IMR-90 (cell line): ENCODE data around the gene RHOBTB3. TPM values are rescaled to one million over a fixed set of nuclear protein-coding genes. Genes with fewer than 3 reads are reported as not detected.
A peak's percentile ranks its signal among the peaks of the same experiment; 100 is the strongest.

Experiments used
- ATAC-seq: fragments of 200-7000 bp; cut with Tn5 transposase; 2 replicates; pipeline ENCODE4 v1.9.1; 2020; ENCODE audit warnings: low read depth, mild to moderate bottlenecking, moderate library complexity
- BruUV-seq: library from RNA; stranded (reverse); fragments of 400-500 nt; replicated peaks from 2 replicates; lab custom pipeline; 2021; lab: Mats Ljungman, UMichigan
- CTCF ChIA-PET: fragments of 300-600 bp; formaldehyde crosslinking; extraction: SDS; loops from one replicate; lab custom pipeline; 2021; ENCODE audit warnings: antibody characterized with exemption; lab: Yijun Ruan, JAX
- POLR2A ChIA-PET: fragments of 300-600 bp; sonication (Branson Sonifier 250); formaldehyde crosslinking; loops from one replicate; lab custom pipeline; 2022; ENCODE audit warnings: antibody characterized with exemption; ENCODE audit not compliant: unreplicated experiment; lab: Charles Lee
- DNase-seq: peaks from one replicate; pipeline ENCODE4 v3.0.0; 2013
- H2AFZ ChIP-seq: replicated peaks from 2 replicates; pipeline ENCODE3; 2013; ENCODE audit warnings: low read length, mild to moderate bottlenecking; ENCODE audit not compliant: poor library complexity
- H2AK5ac ChIP-seq: 2 replicates; pipeline ENCODE4 v1.6.1; 2013; ENCODE audit warnings: low read depth, low read length, inconsistent platforms
- H2AK9ac ChIP-seq: replicated peaks from 2 replicates; pipeline ENCODE3; 2013; ENCODE audit warnings: mild to moderate bottlenecking, low read depth, low read length, moderate library complexity; ENCODE audit not compliant: poor library complexity
- H2BK120ac ChIP-seq: 2 replicates; pipeline ENCODE4 v1.6.1; 2013; ENCODE audit warnings: low read depth, low read length, inconsistent platforms
- H2BK15ac ChIP-seq: 3 replicates; pipeline ENCODE4 v1.6.1; 2013; ENCODE audit warnings: low read depth, low read length, inconsistent platforms
- H2BK20ac ChIP-seq: 2 replicates; pipeline ENCODE4 v1.6.1; 2013; ENCODE audit warnings: low read depth, mild to moderate bottlenecking, inconsistent platforms, low read length, moderate library complexity
- H2BK5ac ChIP-seq: 2 replicates; pipeline ENCODE4 v1.6.1; 2013; ENCODE audit warnings: mild to moderate bottlenecking, low read depth, low read length, inconsistent platforms; ENCODE audit not compliant: poor library complexity, severe bottlenecking
- H3K14ac ChIP-seq: replicated peaks from 2 replicates; pipeline ENCODE4 v1.6.1; 2013; ENCODE audit warnings: low read depth, low read length, inconsistent platforms
- H3K18ac ChIP-seq: 2 replicates; pipeline ENCODE4 v1.6.1; 2013; ENCODE audit warnings: low read depth, low read length, control low read depth
- H3K23ac ChIP-seq: 2 replicates; pipeline ENCODE4 v1.6.1; 2013; ENCODE audit warnings: low read depth, low read length, inconsistent platforms
- H3K27ac ChIP-seq: 2 replicates; pipeline ENCODE4 v1.5.1; 2013; ENCODE audit warnings: mild to moderate bottlenecking, control low read depth, low read length; ENCODE audit not compliant: insufficient read depth
- H3K27me3 ChIP-seq: 2 replicates; pipeline ENCODE4 v1.6.1; 2013; ENCODE audit warnings: low read length; ENCODE audit not compliant: control insufficient read depth, insufficient read depth
- H3K36me3 ChIP-seq: 2 replicates; pipeline ENCODE4 v1.6.1; 2013; ENCODE audit warnings: low read length, mixed read lengths; ENCODE audit not compliant: control insufficient read depth, insufficient read depth
- H3K4ac ChIP-seq: 2 replicates; pipeline ENCODE4 v1.6.1; 2013; ENCODE audit warnings: low read depth, low read length, inconsistent platforms
- H3K4me1 ChIP-seq: 2 replicates; pipeline ENCODE4 v1.6.1; 2013; ENCODE audit warnings: low read length, mixed read lengths; ENCODE audit not compliant: control insufficient read depth, insufficient read depth
- H3K4me2 ChIP-seq: 2 replicates; pipeline ENCODE4 v1.6.1; 2013; ENCODE audit warnings: low read depth, mild to moderate bottlenecking, control low read depth, low read length, moderate library complexity
- H3K4me3 ChIP-seq: 2 replicates; pipeline ENCODE4 v1.5.1; 2013; ENCODE audit warnings: low read depth, mild to moderate bottlenecking, control low read depth, low read length, moderate library complexity; ENCODE audit not compliant: insufficient read depth
- H3K56ac ChIP-seq: 2 replicates; pipeline ENCODE4 v1.6.1; 2013; ENCODE audit warnings: low read length, inconsistent platforms; ENCODE audit not compliant: insufficient read depth; ENCODE audit errors: extremely low read depth
- H3K79me1 ChIP-seq, 2 experiments: 2 replicates each; pipeline ENCODE4 v1.6.1; 2013; ENCODE audit warnings: low read length in 2 of 2, inconsistent platforms in 1 of 2, low read depth in 1 of 2
- H3K9ac ChIP-seq: 2 replicates; pipeline ENCODE4 v1.6.1; 2013; ENCODE audit warnings: low read depth, low read length, control low read depth
- H3K9me1 ChIP-seq: 2 replicates; pipeline ENCODE4 v1.6.1; 2013; ENCODE audit warnings: low read length, inconsistent platforms; ENCODE audit not compliant: insufficient read depth
- H3K9me3 ChIP-seq: 2 replicates; pipeline ENCODE4 v1.6.1; 2013; ENCODE audit warnings: low read length; ENCODE audit not compliant: control insufficient read depth, insufficient read depth
- H4K20me1 ChIP-seq: 2 replicates; pipeline ENCODE4 v1.6.1; 2013; ENCODE audit warnings: low read length, inconsistent platforms; ENCODE audit not compliant: insufficient read depth
- H4K5ac ChIP-seq: 2 replicates; pipeline ENCODE4 v1.6.1; 2013; ENCODE audit warnings: mild to moderate bottlenecking, low read depth, low read length, control low read depth
- H4K8ac ChIP-seq, 2 experiments: 2 replicates each; pipeline ENCODE4 v1.6.1; 2013; ENCODE audit warnings: low read depth in 2 of 2, low read length in 2 of 2, control low read depth in 1 of 2, inconsistent platforms in 1 of 2
- H4K91ac ChIP-seq: 2 replicates; pipeline ENCODE4 v1.6.1; 2013; ENCODE audit warnings: low read depth, low read length, inconsistent platforms; ENCODE audit not compliant: insufficient read depth
- BHLHE40 ChIP-seq: fragments of 150-350 bp; IDR thresholded peaks from 2 replicates; pipeline ENCODE4 v1.6.1; 2016; ENCODE audit warnings: mild to moderate bottlenecking, low read depth, low read length
- CEBPB ChIP-seq: IDR thresholded peaks from 2 replicates; pipeline ENCODE4 v1.6.1; 2012; ENCODE audit warnings: low read depth, low read length, improper control_type of control experiment
- CHD1 ChIP-seq: IDR thresholded peaks from 2 replicates; pipeline ENCODE4 v1.6.1; 2012; ENCODE audit warnings: low read depth, low read length, improper control_type of control experiment
- CTCF ChIP-seq: conservative IDR thresholded peaks from 2 replicates; pipeline ENCODE4 v1.5.1; 2012; ENCODE audit warnings: mild to moderate bottlenecking, low read depth, low read length, improper control_type of control experiment
- ELK1 ChIP-seq: fragments of 150-350 bp; IDR thresholded peaks from 2 replicates; pipeline ENCODE4 v1.6.1; 2016; ENCODE audit warnings: low read depth, mild to moderate bottlenecking, low read length, moderate library complexity, borderline replicate concordance
- FOS ChIP-seq: fragments of 150-350 bp; IDR thresholded peaks from 2 replicates; pipeline ENCODE4 v1.6.1; 2016; ENCODE audit warnings: low read depth, low read length
- MAFK ChIP-seq: IDR thresholded peaks from 2 replicates; pipeline ENCODE4 v1.6.1; 2012; ENCODE audit warnings: low read depth, low read length, improper control_type of control experiment
- MAZ ChIP-seq: IDR thresholded peaks from 2 replicates; pipeline ENCODE4 v1.6.1; 2012; ENCODE audit warnings: low read depth, mild to moderate bottlenecking, low read length, improper control_type of control experiment, moderate library complexity, borderline replicate concordance
- MXI1 ChIP-seq: IDR thresholded peaks from 2 replicates; pipeline ENCODE4 v1.6.1; 2012; ENCODE audit warnings: low read depth, mild to moderate bottlenecking, low read length, moderate library complexity, borderline replicate concordance
- NFE2L2 ChIP-seq: fragments of 150-350 bp; IDR thresholded peaks from 2 replicates; pipeline ENCODE4 v1.6.1; 2016; ENCODE audit warnings: low read depth, mild to moderate bottlenecking, low read length
- POLR2A ChIP-seq: IDR thresholded peaks from 2 replicates; pipeline ENCODE4 v1.6.1; 2012; ENCODE audit warnings: mild to moderate bottlenecking, low read depth, low read length
- RAD21 ChIP-seq: IDR thresholded peaks from 2 replicates; pipeline ENCODE4 v1.6.1; 2012; ENCODE audit warnings: low read length, improper control_type of control experiment
- RCOR1 ChIP-seq: IDR thresholded peaks from 2 replicates; pipeline ENCODE4 v1.6.1; 2012; ENCODE audit warnings: mild to moderate bottlenecking, low read length, improper control_type of control experiment; ENCODE audit not compliant: insufficient replicate concordance
- RFX5 ChIP-seq: IDR thresholded peaks from 2 replicates; pipeline ENCODE4 v1.8.0; 2012; ENCODE audit warnings: low read depth, mild to moderate bottlenecking, low read length, moderate library complexity
- SMC3 ChIP-seq: fragments of 150-350 bp; IDR thresholded peaks from 2 replicates; pipeline ENCODE4 v1.6.1; 2016; ENCODE audit warnings: low read depth, mild to moderate bottlenecking, antibody characterized with exemption, low read length, moderate library complexity
- USF2 ChIP-seq: fragments of 150-350 bp; IDR thresholded peaks from 2 replicates; pipeline ENCODE4 v1.6.1; 2017; ENCODE audit warnings: mild to moderate bottlenecking, antibody characterized with exemption, low read length, low read depth
- WGBS, 2 experiments: methylation state at CpG; one replicate each; pipeline versions ENCODE4 v1.1.5 to v1.1.7; 2013; ENCODE audit warnings: missing lambda C conversion rate in 2 of 2; ENCODE audit not compliant: insufficient read length in 1 of 2; ENCODE audit errors: extremely low coverage in 2 of 2; 5-methylcytosine and 5-hydroxymethylcytosine counted together
- dilution Hi-C: fragments of 300-500 bp; cut with HindIII; formaldehyde crosslinking; loops from one replicate; pipeline ENCODE4 v1.14.3; 2018; ENCODE audit warnings: low sequenced_read_pairs; ENCODE audit not compliant: unreplicated experiment
- in situ Hi-C: fragments of 300-500 bp; cut with MboI; formaldehyde crosslinking; loops from 3 replicates; pipeline ENCODE4 v1.14.3; 2019; ENCODE audit warnings: low sequenced_read_pairs, inconsistent platforms, mixed read lengths
- intact Hi-C: fragments of 100-400 bp; cut with micrococcal nuclease; formaldehyde crosslinking; loops from 2 replicates; pipeline ENCODE4 v1.10.0; 2022
- polyA plus RNA-seq, 3 experiments: library from polyadenylated mRNA; depleted of rRNA; stranded (reverse); fragments of >200 nt; gene quantifications; 2 replicates each; pipeline ENCODE4 v1.2.3, GENCODE V29; 2012; ENCODE audit warnings: low replicate concordance in 1 of 3
- total RNA-seq: library from RNA; depleted of rRNA; stranded (reverse); fragments of >200 nt; gene quantifications from 2 replicates; pipeline ENCODE4 v1.2.3, GENCODE V29; 2012

Gene RHOBTB3
- total and polyA plus RNA-seq, 2 of the 4 experiments (the other 2 are of a cell fraction), result 117 to 447 TPM

GRCh38 chr5:95788493-95788892, 57.4 kb downstream of the RHOBTB3 start:
- H4K20me1 ChIP-seq, result no peaks in the 10 kb centered on the region
- H3K36me3 ChIP-seq, result peaks cover 40% of the 10 kb centered on the region
- no peak overlapping the region for H2AFZ ChIP-seq
- H2BK5ac ChIP-seq, result no peak overlapping the region
- no peak overlapping the region for H2BK20ac ChIP-seq
- POLR2A ChIA-PET, result no interaction called here
- H3K4ac ChIP-seq, result no peak overlapping the region
- H2BK120ac ChIP-seq, result no peak overlapping the region
- H3K14ac ChIP-seq, result no peak overlapping the region; the same call in 1 of the 2 replicates
- intact Hi-C loops (no loop called here), dilution Hi-C loops (no loop called here), in situ Hi-C loops (loop anchor here (5.0 kb wide), 1 partner anchor 34 kb away; the partner anchor contains the start of gene GLRX)
- H2AK9ac ChIP-seq, result peak overlapping the region; percentile 9
- peaks cover 11% of the 10 kb centered on the region for H3K4me1 ChIP-seq
- peaks cover 8% of the 10 kb centered on the region for H3K9me1 ChIP-seq
- no peak for TF ChIP-seq CEBPB
- TF ChIP-seq MAFK, result no peak
- no peak for TF ChIP-seq SMC3
- TF ChIP-seq NFE2L2, result no peak
- TF ChIP-seq CTCF, result no peak
- no peak for TF ChIP-seq CHD1
- no peak for TF ChIP-seq BHLHE40
- TF ChIP-seq USF2, result no peak
- no peak for TF ChIP-seq POLR2A
- no peak for TF ChIP-seq RAD21
- no peak for TF ChIP-seq ELK1
- TF ChIP-seq FOS, result no peak
- TF ChIP-seq RCOR1, result no peak
- TF ChIP-seq MXI1, result no peak
- TF ChIP-seq MAZ, result no peak
- TF ChIP-seq RFX5, result no peak
- H3K56ac ChIP-seq, result no peak overlapping the region
- no TSS peak for BruUV-seq
- DNase-seq (no peak), ATAC-seq (no peak)
- H3K9me3 ChIP-seq, result no peaks in the 10 kb centered on the region
- H2AK5ac ChIP-seq, result no peak overlapping the region
- no peak overlapping the region for H3K23ac ChIP-seq
- H3K4me2 ChIP-seq, result no peak overlapping the region
- no peak overlapping the region for H4K5ac ChIP-seq
- H3K27ac ChIP-seq, result no peak overlapping the region
- H4K8ac ChIP-seq, result peak overlapping the region in 1 of 2 experiments; percentile 10; a peak in 1 of 4 replicates
- peaks cover 25 to 39% of the 10 kb centered on the region in 2 experiments for H3K79me1 ChIP-seq
- H4K91ac ChIP-seq, result no peak overlapping the region
- no peak overlapping the region; the same call in 1 of the 2 replicates for H3K18ac ChIP-seq
- 95% methylated on average over 6 of the region's 8 CpGs; no CpG with 5 or more reads in 1 of the 2 experiments for WGBS, 2 experiments
- CTCF ChIA-PET, result interaction anchor here (0.5 kb wide), 1 partner anchor 32 kb away, joined by 4 read pairs; no protein-coding TSS in a partner anchor
- H2BK15ac ChIP-seq, result no peak overlapping the region
- H3K4me3 ChIP-seq, result no peak overlapping the region
- H3K27me3 ChIP-seq, result no peaks in the 10 kb centered on the region
- H3K9ac ChIP-seq, result no peak overlapping the region
